Measurements from ENCODE around the gene ATP6V1F. TPM values are rescaled to one million over a fixed set of nuclear protein-coding genes. Genes with fewer than 3 reads are reported as not detected.

ATP6V1F gene
- total RNA-seq, 1 experiment from 2014 or later: 149 TPM

DNA sequence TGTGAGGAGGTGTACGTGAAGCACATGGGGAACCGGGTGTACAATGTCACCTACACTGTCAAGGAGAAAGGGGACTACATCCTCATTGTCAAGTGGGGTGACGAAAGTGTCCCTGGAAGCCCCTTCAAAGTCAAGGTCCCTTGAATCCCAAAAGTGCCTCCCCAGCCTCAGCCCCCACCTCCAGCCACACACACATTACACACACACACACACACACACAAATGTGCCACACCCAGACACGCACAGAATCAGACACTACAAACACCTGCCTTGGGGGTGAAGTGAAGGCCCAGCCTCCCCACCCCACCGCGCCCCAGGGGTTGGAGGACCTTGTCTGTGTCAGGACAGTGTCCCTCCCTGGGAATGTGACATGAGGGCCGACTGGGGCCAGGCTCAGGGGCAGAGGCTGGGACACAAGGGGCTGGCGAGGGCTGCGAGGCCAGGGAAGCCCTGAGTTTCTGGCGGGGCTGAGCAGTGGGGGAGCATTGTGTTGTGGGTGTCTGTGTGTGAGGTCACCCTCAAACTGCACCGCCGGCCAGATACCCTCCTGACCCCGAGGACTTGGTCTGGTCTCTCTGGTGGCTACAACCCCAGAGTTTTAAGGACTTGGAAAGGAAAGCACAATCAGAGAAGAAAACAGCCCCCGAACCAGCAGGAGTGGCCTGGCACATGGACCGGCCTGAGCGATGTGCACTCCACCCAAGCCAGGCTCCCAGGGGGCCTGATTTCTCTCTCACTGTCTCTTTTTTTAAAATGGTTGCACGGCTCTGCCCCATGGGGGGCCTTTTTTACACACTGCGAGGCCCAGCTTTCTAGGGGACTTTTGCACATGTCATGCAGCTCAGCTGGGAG, 4.0 kb upstream of the ATP6V1F start:
- Histone ChIP-seq H3K9ac (ENCODE audit: low read length) (no peak overlapping the region), H3K36me3 (ENCODE audit: control insufficient read depth in 1 of 2, insufficient read depth in 2 of 2, low read length in 2 of 2) (no peaks in the 10 kb centered on the region), H3K27me3 (ENCODE audit: insufficient read depth, low read length) (no peaks in the 10 kb centered on the region), H3K9me3 (ENCODE audit: control insufficient read depth in 1 of 2, insufficient read depth in 1 of 2, low read depth in 1 of 2, low read length in 2 of 2) (no peaks in the 10 kb centered on the region), H3K9me2 (ENCODE audit: insufficient read depth) (no peaks in the 10 kb centered on the region), H3K79me2 (ENCODE audit: insufficient read depth, low read length) (peaks cover 7% of the 10 kb centered on the region), H2AFZ (ENCODE audit: low read depth, low read length, poor library complexity, severe bottlenecking) (no peak overlapping the region), H3K27ac (ENCODE audit: low read depth, low read length) (no peak overlapping the region), H3K4me1 (ENCODE audit: control insufficient read depth in 1 of 2, insufficient read depth in 2 of 2, low read length in 2 of 2) (peaks cover under 1 to 7% of the 10 kb centered on the region in 2 experiments; a peak in 3 of 4 replicates), H3K4me3 (replicated peaks in 1 of 2; ENCODE audit: low read depth in 1 of 2, low read length in 2 of 2) (no peak overlapping the region), H3K4me2 (ENCODE audit: low read length) (no peak overlapping the region), H4K20me1 (ENCODE audit: insufficient read depth) (no peaks in the 10 kb centered on the region)
- DNase-seq (ENCODE audit: low read depth, low spot score) (no peak), ATAC-seq (no peak)
- ChIA-PET CTCF (interaction anchor here (3.2 kb wide), 1 partner anchor 25 kb away, joined by 9 read pairs; no protein-coding TSS in a partner anchor), RAD21 (ENCODE audit: low non-redundant PET in 1 of 2, low total read pairs in 2 of 2, uncharacterized antibody in 2 of 2, unreplicated experiment in 2 of 2) (no interaction called here), POLR2A (no interaction called here)
- TF ChIP-seq EGR1 (IDR thresholded peaks at IDR 0.05; ENCODE audit: low read depth) (no peak), ELF1 (IDR thresholded peaks at IDR 0.05; ENCODE audit: borderline replicate concordance, low read depth) (no peak), POLR2AphosphoS5 (IDR thresholded peaks at IDR 0.05; ENCODE audit: low read depth, low read length) (no peak), JUND (IDR thresholded peaks at IDR 0.05) (no peak), SIN3A (IDR thresholded peaks at IDR 0.05; ENCODE audit: low read depth) (no peak), CEBPB (IDR thresholded peaks at IDR 0.05; ENCODE audit: low read depth) (no peak), POLR2A (IDR thresholded peaks at IDR 0.05; ENCODE audit: borderline replicate concordance, extremely low read depth, insufficient read depth, insufficient read length) (no peak), ZNF274 (IDR thresholded peaks at IDR 0.05; ENCODE audit: low read depth, low read length) (no peak), YY1 (IDR thresholded peaks at IDR 0.05; ENCODE audit: extremely low read depth, insufficient replicate concordance, low read depth, low read length) (no peak), SP1 (IDR thresholded peaks at IDR 0.05; ENCODE audit: low read depth) (no peak)
- TF ChIP-seq, protein P1, sequence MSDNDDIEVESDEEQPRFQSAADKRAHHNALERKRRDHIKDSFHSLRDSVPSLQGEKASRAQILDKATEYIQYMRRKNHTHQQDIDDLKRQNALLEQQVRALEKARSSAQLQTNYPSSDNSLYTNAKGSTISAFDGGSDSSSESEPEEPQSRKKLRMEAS (IDR thresholded peaks at IDR 0.05): no peak
- BruUV-seq (replicated peaks): no TSS peak
- intact Hi-C loops (cut with micrococcal nuclease): no loop called here
